Measurements from ENCODE around the gene CEACAM6.
"Not testable (repeated sequence)": the region's sequence is repeated elsewhere in the genome, so short reads cannot be mapped to it uniquely, and the experiment has no call there.

CEACAM6 gene

DNA sequence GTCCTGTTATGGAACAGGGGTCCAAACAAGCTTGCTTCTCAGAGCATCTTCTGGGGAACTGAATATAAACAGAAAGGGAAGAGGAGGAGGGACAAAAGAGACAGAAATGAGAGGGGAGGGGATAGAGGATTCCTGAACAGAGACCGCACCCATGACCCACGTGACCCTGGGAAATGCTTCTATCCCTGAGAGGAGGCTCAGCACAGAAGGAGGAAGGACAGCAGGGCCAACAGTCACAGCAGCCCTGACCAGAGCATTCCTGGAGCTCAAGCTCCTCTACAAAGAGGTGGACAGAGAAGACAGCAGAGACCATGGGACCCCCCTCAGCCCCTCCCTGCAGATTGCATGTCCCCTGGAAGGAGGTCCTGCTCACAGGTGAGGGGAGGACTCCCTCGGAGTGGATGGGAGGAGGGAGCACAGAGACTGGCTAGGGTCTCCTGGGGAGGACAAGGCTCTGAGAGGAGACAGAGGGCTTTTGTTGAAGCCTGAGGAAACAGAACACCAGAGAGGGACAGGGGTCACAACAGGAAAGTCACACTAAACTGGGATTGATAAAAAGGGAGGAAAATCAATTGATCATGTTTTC is at the start of gene CEACAM6:
Gene CEACAM6, plus strand, starts transcription at position 203 of the 586 bp plus-strand sequence. Its CDS starts 109 bp downstream, at position 312.
- DNase-seq (ENCODE audit: low read depth): no peak

DNA sequence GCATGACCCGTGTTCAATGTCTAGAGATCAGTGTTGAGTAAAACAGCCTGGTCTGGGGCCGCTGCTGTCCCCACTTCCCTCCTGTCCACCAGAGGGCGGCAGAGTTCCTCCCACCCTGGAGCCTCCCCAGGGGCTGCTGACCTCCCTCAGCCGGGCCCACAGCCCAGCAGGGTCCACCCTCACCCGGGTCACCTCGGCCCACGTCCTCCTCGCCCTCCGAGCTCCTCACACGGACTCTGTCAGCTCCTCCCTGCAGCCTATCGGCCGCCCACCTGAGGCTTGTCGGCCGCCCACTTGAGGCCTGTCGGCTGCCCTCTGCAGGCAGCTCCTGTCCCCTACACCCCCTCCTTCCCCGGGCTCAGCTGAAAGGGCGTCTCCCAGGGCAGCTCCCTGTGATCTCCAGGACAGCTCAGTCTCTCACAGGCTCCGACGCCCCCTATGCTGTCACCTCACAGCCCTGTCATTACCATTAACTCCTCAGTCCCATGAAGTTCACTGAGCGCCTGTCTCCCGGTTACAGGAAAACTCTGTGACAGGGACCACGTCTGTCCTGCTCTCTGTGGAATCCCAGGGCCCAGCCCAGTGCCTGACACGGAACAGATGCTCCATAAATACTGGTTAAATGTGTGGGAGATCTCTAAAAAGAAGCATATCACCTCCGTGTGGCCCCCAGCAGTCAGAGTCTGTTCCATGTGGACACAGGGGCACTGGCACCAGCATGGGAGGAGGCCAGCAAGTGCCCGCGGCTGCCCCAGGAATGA is 48.4 kb upstream of the CEACAM6 start:
- no peak for DNase-seq (ENCODE audit: low read depth)

DNA sequence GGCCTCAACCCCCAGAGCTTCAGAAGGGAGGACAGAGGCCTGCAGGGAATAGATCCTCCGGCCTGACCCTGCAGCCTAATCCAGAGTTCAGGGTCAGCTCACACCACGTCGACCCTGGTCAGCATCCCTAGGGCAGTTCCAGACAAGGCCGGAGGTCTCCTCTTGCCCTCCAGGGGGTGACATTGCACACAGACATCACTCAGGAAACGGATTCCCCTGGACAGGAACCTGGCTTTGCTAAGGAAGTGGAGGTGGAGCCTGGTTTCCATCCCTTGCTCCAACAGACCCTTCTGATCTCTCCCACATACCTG is 47.9 kb upstream of the CEACAM6 start:
- DNase-seq (ENCODE audit: low read depth): no peak

DNA sequence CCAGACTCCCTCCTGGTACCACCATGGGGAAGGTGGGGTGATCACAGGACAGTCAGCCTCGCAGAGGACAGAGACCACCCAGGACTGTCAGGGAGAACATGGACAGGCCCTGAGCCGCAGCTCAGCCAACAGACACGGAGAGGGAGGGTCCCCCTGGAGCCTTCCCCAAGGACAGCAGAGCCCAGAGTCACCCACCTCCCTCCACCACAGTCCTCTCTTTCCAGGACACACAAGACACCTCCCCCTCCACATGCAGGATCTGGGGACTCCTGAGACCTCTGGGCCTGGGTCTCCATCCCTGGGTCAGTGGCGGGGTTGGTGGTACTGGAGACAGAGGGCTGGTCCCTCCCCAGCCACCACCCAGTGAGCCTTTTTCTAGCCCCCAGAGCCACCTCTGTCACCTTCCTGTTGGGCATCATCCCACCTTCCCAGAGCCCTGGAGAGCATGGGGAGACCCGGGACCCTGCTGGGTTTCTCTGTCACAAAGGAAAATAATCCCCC is 47.4 kb upstream of the CEACAM6 start:
- DNase-seq (ENCODE audit: low read depth): no peak

DNA sequence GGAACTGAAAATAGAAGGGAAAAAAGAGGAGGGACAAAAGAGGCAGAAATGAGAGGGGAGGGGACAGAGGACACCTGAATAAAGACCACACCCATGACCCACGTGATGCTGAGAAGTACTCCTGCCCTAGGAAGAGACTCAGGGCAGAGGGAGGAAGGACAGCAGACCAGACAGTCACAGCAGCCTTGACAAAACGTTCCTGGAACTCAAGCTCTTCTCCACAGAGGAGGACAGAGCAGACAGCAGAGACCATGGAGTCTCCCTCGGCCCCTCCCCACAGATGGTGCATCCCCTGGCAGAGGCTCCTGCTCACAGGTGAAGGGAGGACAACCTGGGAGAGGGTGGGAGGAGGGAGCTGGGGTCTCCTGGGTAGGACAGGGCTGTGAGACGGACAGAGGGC is 46.8 kb upstream of the CEACAM6 start, which contains the start of gene CEACAM5:
Gene CEACAM5, plus strand, starts transcription at position 146 of the 400 bp plus-strand sequence. Its CDS starts 106 bp downstream, at position 252.
- no peak for DNase-seq (ENCODE audit: low read depth)

DNA sequence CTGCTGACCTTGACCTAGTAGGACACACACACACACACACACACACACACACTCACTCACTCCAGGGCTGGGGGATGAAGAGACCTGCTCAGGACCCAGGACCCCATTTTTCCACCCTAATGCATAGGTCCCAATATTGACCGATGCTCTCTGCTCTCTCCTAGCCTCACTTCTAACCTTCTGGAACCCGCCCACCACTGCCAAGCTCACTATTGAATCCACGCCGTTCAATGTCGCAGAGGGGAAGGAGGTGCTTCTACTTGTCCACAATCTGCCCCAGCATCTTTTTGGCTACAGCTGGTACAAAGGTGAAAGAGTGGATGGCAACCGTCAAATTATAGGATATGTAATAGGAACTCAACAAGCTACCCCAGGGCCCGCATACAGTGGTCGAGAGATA is 45.8 kb upstream of the CEACAM6 start:
- not testable (repeated sequence) for DNase-seq (ENCODE audit: low read depth)

DNA sequence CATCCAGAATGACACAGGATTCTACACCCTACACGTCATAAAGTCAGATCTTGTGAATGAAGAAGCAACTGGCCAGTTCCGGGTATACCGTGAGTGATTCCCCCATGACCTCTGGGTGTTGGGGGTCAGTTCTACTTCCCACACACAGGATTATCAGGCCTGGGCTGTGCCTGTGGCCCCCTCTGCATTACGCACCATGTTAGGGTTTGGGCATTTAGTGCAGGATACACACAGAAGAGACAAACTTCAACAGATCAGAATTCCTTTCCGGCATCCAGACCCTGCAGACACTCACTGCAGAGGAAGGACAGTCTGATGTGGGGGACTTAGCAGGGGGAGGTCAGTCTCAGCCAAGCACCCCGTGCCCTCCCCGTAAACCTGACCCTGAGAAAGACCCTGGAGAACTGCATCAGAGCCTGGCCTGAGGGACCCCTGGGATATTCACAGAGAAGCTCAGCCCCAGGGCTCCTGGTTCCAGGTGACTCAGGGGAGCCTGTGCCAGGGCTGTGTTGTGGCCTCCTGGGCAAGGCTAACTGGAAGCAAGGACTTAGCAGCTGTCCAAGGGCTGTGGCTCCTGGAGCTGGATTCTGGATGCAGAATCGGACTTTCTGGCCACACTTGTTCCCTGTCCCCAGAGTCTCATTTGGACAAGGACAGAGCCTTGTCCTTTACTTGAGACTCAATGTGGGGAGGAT is 45.2 kb upstream of the CEACAM6 start:
- DNase-seq (ENCODE audit: low read depth): no peak

DNA sequence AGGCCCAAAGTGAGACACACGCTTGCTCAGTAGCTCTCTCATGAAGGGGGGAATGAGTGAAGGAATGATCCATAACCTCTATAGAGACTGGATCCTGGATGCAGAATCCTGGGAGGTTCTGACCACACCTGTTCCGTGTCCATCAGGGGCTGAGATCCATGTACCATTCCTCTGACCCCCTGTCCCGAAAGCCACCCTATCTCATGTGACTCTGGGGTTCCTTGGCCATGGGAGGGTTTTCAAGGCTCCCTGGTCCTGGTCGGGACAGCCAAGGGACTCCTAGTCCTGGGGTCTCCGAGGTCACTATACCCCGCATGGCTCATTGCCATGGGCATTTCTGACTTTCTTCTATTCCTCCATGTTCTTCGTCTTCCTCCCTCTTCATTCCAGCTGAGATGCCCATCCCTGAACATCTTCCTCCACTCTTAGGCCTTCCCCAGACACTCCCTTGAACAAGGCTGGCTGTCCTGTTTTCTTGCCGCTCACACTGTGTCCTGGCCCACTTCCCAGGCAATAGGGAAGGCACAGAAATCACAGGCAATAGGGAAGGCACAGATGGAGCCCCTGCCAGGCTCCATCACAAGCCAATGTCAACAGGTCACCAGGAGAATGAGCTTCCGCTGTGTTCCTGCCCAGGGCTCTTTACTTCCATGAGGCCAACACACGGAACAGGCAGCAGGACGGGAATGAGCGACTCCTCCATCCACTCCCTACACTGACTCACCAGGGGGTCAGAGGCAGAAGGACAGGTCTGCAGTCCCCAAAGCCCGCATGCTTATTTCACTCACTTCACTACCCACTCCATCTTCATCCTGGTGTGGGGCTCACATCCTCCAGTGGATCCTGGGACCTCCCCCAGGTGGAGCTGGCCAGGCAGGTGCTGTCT is 43.7 kb upstream of the CEACAM6 start:
- DNase-seq (ENCODE audit: low read depth): no peak

DNA sequence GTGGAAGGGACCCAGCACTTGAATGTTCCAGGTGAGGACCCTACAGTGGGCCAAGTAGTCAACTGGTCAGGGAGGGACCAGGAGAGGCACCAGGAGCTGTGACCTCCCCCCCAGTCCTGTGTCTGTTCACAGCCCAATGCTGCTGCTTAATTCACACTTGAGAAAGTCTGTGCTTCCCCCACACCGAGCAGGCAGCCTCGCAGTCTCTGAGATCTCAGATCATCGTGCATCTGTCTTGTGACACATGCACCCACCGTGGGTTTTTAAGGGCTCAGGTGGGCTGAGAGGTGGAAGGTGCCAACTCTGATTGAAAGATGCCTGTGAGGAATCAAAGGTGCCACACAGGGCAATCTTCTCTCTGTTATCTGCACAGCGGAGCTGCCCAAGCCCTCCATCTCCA is 40.7 kb upstream of the CEACAM6 start:
- DNase-seq (ENCODE audit: low read depth): no peak

DNA sequence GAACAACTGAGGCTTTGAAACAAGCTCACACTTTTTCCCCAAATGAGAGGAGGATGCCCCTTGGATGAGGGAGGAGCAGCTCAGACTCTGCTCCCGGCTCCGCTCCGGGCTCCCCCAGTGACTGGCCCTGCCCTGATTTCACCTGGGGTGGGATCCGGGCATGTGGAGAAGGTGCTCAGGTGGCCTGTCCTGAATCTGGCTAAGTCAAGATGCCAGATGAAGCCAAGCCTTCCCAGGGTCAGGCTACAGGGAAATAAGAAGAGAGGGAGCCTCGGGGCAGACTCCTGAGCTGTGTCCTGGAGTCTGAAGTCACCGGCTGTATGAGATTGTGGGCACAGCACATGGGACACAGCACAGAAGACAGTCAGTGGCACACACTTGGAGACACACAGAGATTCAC is 36.6 kb upstream of the CEACAM6 start:
- DNase-seq (ENCODE audit: low read depth): no peak

DNA sequence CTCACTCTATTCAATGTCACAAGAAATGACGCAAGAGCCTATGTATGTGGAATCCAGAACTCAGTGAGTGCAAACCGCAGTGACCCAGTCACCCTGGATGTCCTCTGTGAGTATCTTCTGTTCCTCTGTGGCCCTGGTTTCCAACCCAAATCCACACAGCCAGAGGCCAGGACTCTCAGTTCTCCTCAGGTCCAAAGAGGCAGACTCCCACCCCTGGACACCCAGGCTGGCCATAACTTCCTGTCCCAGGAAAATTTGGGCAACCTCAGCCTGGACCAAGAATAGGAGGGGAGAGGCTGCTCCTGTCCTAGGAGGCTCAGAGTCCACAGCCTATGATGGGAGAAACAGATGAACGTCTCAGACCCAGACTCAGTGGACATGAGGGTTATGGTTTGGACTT is 35.2 kb upstream of the CEACAM6 start:
- DNase-seq (ENCODE audit: low read depth): no peak

DNA sequence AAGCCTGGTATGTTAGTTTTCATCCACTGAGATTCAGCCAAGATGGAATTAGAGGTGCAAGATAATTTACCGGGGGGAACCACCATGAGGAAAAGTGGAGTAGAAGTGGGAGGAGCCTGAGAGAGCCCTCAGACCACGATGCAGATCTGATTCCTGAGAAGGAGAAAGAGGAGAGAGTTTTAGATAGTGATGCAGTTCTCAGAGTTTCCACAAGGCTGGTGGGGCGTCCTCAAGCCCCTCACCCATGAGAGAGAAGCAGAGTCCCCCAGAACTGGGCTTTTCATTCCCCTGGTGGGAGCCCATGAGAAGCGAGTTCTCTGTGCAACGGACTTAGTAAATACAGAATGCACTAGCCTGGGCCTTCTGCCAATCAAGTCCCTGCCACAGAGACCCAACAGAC is 28.8 kb upstream of the CEACAM6 start:
- no peak for DNase-seq (ENCODE audit: low read depth)

DNA sequence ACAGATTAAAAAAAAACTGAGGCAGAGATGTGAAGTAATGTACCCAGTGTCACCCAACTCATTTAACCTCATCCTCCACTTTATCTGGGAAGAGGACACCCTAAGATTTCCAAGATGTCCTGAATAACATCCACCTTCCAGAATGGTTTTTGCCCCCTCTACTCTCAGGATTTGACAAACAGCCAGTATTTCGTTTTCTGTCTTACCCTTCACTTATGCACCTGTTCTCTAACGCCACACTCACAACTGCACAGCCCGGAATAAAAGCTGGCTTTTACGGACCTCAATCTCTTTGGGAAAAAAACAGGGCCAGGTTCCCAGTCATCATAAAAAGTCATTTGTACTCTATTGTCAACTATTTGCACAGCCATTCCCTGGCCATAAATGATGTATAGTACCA is 21.2 kb upstream of the CEACAM6 start:
- DNase-seq (ENCODE audit: low read depth): no peak

DNA sequence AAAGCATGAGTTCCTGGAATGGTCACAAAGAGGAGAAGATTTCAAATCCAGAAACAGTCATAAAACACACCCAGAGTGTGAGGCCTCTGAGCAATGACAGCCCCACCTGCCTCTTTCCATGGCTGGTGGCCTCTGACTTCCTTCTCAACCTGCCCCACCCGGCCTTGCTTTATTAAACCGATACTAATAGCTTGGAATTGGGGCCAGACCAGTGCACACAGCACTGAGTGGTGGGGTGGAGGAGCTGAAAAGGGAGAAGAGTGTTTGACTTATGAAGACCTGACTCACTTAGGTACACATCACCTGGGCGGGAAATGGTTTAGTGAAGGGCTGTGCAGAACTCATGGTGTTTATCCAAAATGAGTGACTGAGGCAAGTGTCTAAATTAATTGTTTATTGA is 20.7 kb upstream of the CEACAM6 start:
- DNase-seq (ENCODE audit: low read depth): no peak

DNA sequence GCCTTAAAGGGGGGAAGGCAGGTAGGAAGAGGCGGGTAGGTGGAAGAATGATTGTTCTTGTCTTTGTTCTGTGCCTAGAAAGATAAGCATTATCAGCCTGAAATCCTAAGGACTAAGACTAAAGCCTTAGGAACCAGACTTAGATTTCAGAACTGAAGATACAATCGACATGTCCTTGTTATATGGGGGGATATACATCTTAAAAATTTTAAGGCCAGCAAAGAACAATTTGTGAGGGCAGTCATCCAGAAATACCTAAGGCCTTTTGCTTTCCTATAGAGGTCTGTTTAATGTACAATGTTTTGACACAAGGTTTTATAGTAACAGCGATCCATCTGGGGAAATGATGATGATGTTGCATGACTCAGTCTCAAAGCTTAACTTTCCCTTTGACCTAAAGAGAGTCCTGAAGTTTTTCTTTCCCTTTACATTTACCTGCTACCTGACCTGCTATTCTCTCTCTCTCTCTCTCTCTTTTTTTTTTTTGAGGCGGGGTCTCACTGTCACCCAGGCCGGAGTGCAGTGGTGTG is 20.2 kb upstream of the CEACAM6 start:
- no peak for DNase-seq (ENCODE audit: low read depth)

DNA sequence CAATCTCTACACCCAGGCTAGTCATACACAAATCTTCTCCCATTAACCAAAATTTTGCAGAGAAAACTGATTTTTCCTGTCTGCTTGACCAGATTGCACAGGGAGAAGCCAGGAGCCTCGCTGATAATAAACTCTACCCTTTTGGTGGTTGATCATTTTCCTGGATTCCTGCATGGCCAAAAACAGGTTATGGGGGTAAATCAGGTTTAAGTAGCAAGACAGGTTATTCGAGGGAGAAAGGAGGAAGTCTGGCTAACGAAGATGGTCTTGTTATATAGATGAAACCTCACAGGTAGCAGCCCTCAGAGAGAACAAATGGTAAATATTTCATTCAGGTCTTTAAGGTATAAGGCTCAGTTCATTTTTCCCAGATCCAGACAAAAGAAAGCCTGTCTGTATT is 16.0 kb upstream of the CEACAM6 start:
- DNase-seq (ENCODE audit: low read depth): no peak

DNA sequence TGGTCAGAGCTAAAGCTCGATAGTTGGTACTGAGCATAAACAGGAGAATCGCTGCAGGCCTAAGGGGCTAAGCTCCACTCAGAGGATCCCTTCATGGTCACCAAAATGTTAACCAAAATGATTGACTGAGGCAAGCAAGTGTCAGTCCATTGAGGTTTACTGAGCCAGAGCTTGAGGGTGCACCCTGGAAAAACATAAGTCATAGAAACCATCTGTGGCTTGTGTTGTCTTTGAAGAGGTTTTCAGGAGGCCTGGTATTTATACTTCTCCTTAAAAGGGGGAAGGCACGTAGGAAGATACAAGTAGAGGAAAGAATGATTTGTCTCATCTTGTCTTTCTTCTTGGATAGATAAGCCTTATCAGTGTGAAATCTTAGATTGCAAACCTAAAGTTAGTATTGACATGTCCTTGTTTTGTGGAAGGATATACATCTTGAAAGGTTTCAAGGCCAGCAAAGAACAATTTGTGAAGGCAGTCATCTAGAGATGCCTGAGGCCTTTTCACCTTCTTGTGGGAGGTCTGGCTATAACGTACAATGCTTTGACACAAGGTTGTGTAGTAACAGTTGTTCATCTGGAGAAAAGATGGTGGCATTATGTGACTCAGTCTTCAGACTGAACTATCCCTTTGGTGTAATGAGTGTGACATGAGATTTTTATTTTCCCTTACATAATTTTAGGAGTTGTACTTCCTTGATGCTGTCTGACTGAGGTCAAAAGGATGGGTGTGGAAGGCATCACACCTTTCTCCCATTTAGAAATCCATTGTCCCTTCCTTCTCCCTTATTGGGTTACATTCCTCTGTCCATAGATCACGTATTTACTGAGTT is 14.7 kb upstream of the CEACAM6 start:
- DNase-seq (ENCODE audit: low read depth): no peak

DNA sequence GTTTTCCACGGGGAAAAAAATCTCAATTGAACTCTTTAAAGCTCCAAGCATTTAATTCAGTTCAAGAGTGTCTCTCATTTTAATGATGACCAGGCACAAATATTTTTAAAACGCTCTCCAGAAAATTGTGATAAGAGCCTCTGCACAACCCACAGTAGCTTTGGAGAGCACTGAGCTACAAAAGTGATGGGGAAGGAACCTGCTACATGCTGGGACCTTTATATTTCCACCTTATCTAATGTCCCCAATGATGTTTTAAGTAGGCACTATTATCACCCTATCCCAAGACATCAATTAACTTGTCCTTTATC is 14.1 kb upstream of the CEACAM6 start:
- no peak for DNase-seq (ENCODE audit: low read depth)

DNA sequence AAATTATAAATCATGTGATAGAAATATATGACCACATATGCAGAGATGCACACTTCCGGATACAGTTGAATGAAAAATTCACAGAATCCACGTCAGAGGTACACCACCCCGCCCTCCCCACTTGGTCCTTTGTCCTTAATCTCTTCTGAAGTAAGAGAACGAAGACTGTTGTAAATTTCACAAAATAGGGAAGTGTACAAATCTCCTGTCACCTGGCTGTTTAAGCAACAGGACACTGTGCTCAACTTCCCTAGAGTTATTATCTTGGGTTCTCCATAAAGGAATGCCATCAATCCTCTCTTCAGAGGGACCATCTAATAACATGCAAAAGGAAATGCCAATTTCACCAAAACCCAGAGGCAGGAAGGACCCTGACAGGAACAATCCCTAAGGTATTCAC is 10.5 kb upstream of the CEACAM6 start:
- no peak for DNase-seq (ENCODE audit: low read depth)

DNA sequence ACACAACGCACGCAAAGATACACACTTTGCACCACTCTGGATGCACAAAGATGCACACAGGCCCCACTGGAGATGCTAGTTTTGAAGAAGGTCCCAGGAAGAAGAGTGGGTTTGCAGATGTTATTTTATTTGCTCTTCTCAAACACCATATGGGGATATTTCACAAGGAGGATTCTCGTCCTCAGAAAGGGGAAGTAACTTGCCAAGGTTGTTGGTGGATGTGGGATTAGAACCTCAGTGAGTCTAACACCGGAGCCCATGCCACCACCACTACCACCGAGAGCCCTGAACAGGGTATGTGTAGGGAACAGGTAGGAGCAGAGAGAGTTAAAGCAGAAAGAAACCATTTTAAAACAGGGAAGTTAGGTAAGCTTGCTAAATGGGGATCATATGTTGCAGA is 9.6 kb upstream of the CEACAM6 start:
- DNase-seq (ENCODE audit: low read depth): no peak

DNA sequence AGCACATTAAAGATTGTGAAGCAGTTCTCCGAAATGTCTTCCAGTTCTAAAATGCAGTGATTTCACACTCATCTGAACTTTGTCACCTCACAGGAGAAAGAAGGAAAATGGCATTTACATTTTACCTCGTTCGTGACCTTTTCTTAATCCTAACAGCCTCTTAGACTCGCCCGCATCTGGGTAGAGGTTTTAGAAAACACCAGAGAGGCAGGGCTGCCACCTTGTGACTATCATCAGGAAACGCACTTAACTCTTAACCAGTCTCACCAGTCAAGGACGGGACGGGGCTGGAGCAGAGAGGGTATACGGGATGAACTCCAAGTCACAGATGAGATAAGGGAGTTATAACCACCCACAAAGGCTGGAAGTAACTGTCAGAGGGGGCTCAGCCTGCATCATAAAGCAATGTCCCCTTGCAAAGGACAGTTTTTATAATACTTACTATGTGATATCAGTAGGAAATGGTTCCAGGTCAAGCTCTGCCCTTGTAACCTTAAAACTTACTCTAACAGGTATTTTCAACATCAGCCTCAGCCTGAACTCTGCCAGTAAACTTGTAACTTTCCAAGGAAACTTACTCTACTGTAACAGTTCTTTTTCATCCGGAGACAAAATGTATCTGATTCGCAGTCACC is 8.6 kb upstream of the CEACAM6 start:
- no peak for DNase-seq (ENCODE audit: low read depth)

Measured in GM04503 (cell line).